Small intestine (tissue), 7 donors: Measurements from ENCODE around the gene GMPR. TPM values are rescaled to one million over a fixed set of nuclear protein-coding genes. Genes with fewer than 3 reads are reported as not detected.

ENCODE experiments used
- DNase-seq, 2 donors: peaks; one replicate each; pipeline versions ENCODE4 v3.0.0 to v3.0.0-alpha.2; 2013
- FAIRE-seq: peaks from 2 replicates; lab custom pipeline; 2012; peaks lifted over from hg19 to GRCh38; lab: Jason Lieb, UNC
- H3K27ac ChIP-seq, 3 donors: one replicate each; pipeline ENCODE4 v1.5.1; 2013; ENCODE audit warnings: low read length in 2 of 3, mild to moderate bottlenecking in 2 of 3, control low read depth in 1 of 3, inconsistent platforms in 1 of 3, low read depth in 1 of 3, moderate library complexity in 1 of 3
- H3K27me3 ChIP-seq, 3 donors: one replicate each; pipeline ENCODE4 v1.6.1; 2013; ENCODE audit warnings: low read length in 3 of 3, inconsistent platforms in 1 of 3; ENCODE audit not compliant: control insufficient read depth in 3 of 3, insufficient read depth in 3 of 3
- H3K36me3 ChIP-seq, 3 donors: one replicate each; pipeline ENCODE4 v1.6.1; 2013; ENCODE audit warnings: low read length in 3 of 3, inconsistent platforms in 1 of 3, low read depth in 1 of 3, mild to moderate bottlenecking in 1 of 3, moderate library complexity in 1 of 3; ENCODE audit not compliant: control insufficient read depth in 3 of 3, insufficient read depth in 2 of 3
- H3K4me1 ChIP-seq, 3 donors: one replicate each; pipeline ENCODE4 v1.6.1; 2013; ENCODE audit warnings: low read length in 2 of 3, inconsistent platforms in 1 of 3, low read depth in 1 of 3, mild to moderate bottlenecking in 1 of 3, moderate library complexity in 1 of 3; ENCODE audit not compliant: control insufficient read depth in 3 of 3, insufficient read depth in 2 of 3
- H3K4me3 ChIP-seq, 3 donors: one replicate each; pipeline ENCODE4 v1.5.1; 2013; ENCODE audit warnings: low read length in 3 of 3, control low read depth in 1 of 3, inconsistent platforms in 1 of 3, low read depth in 1 of 3, mild to moderate bottlenecking in 1 of 3, moderate library complexity in 1 of 3
- H3K9me3 ChIP-seq, 2 donors: one replicate each; pipeline ENCODE4 v1.6.1; 2013; ENCODE audit warnings: low read depth in 1 of 2, low read length in 1 of 2; ENCODE audit not compliant: control insufficient read depth in 2 of 2, insufficient read depth in 1 of 2
- WGBS, 3 donors: extraction: QIAGEN DNeasy Blood & Tissue Kit; methylation state at CpG; one replicate each; pipeline ENCODE4 v1.1.7; 2013; 5-methylcytosine and 5-hydroxymethylcytosine counted together
- polyA plus RNA-seq, 4 donors: library from polyadenylated mRNA; stranded (reverse) in 3 of 4; unstranded in 1 of 4; fragments of 200-250 nt in 3 of 4; fragments of 120-200 nt in 1 of 4; gene quantifications; one replicate each; pipeline versions ENCODE4 v1.2.1 to v1.2.3, GENCODE V29; 2013
- donor health status: healthy with polysubstance abuse.
- donor health status: control.
- donor health status: control.
- donor health status: Bipolar disorder and iron deficiency.
- donor health status: healthy.

Gene GMPR
- polyA plus RNA-seq, 4 donors: 1.5 to 14.1 (median 7.7) TPM

DNA sequence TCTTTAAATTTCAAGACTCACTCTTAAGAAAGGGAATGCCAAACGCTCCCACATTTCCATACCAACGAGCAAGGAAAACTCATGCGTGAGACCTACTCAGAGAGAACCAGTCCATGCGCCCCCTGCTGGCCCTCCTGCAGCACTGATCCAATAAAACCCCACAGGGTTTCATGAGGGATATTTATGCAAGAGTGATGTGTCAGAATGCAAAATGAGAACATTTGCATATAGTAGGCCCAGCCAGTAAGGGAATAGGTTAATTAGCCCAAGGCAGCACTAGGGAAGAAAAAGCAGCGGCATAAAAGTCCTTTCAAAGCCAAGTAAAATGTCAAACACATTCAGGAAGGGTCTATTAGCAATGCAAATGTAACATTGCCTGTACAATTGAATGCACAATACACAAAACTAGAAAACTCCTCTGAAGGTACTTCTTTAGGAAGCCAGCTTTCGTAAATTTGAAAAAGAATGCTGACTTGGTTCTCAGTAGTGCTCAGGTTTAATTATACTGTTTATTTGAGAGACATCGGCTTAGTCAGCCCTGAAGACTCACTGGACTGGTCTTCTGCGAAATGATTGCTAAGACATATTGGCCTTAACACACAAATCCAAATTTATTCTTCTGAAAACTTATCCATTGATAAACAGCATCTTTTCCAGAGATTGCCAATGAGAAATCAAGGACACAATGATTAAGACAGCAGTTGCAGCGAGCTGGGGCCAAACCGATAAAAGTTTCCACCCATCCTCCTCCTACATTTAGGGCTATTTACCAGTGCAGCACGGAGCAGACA, 93.2 kb downstream of the GMPR start:
- no peak for FAIRE-seq

DNA sequence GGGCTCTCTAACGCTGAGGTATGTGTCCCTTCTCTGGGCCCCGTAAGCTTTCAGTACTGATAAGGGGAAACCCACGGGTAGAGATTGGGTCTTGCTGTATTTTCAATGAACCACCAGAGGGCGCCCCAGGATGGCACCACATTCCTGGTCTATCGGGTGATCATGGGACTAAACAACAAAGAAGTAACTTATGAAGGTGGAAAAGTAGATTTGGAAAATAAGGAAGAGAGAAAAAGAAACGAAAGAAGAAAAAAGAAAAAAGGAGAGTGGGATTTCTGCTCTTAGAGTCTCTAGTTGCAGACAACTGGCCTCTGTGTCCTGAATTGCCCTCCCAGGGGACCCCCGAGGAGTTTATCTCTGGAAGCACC, 93.8 kb downstream of the GMPR start:
- no peaks in the 10 kb centered on the region for H3K9me3 ChIP-seq
- no peaks in the 10 kb centered on the region for H3K27me3 ChIP-seq
- peak overlapping the region in 1 of 3 donors; percentile 8 for H3K27ac ChIP-seq
- peak; percentile 75 to 88 for DNase-seq
- peaks cover 0 to 17% (median 2%) of the 10 kb centered on the region in 3 donors for H3K36me3 ChIP-seq
- WGBS, 3 donors: 2 to 7% (median 3%) methylated on average over 7 of the region's 7 CpGs
- peaks cover 0 to 7% (median 4%) of the 10 kb centered on the region in 3 donors for H3K4me1 ChIP-seq
- H3K4me3 ChIP-seq: no peak overlapping the region
- no peak for FAIRE-seq

More for the DNA sequence above, 93.2 kb downstream of the GMPR start:
- H3K36me3 ChIP-seq: peaks cover 0 to 23% (median 5%) of the 10 kb centered on the region in 3 donors
- H3K27ac ChIP-seq: peak overlapping the region in 1 of 3 donors; percentile 8
- no peak overlapping the region for H3K4me3 ChIP-seq
- H3K9me3 ChIP-seq: no peaks in the 10 kb centered on the region
- 27 to 31% (median 28%) methylated on average over 11 of the region's 11 CpGs for WGBS, 3 donors
- peaks cover 0 to 7% (median 4%) of the 10 kb centered on the region in 3 donors for H3K4me1 ChIP-seq
- H3K27me3 ChIP-seq: no peaks in the 10 kb centered on the region
- DNase-seq: peak; percentile 67 to 70

DNA sequence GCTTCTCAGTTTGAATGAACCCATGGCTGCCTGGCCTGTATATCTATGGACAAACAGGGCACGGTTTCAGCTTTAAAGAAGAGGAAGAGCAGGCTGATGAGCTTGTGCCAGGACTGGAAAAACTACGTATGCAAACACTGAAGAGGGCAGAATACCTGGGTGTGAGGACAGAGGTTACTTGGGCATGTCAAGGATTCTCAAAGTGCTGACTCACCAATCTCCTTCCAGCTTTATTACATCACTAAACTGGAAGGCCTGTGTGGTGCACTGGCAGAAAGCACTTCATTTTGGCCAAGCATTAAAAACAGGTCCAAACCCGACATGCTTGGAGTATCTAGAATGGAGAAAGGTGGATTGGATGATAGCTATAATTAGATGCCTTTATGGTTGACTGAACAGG, 95.2 kb downstream of the GMPR start:
- FAIRE-seq (no peak), DNase-seq (peak in 1 of 2 donors; percentile 27)
- WGBS, 3 donors: 54 to 76% (median 60%) methylated on average over 3 of the region's 3 CpGs
- no peaks in the 10 kb centered on the region for H3K27me3 ChIP-seq
- peaks cover 0 to 13% (median 4%) of the 10 kb centered on the region in 3 donors for H3K4me1 ChIP-seq
- no peak overlapping the region for H3K4me3 ChIP-seq
- peaks cover 0 to 6% (median 0%) of the 10 kb centered on the region in 3 donors for H3K36me3 ChIP-seq
- no peaks in the 10 kb centered on the region for H3K9me3 ChIP-seq
- H3K27ac ChIP-seq: no peak overlapping the region

DNA sequence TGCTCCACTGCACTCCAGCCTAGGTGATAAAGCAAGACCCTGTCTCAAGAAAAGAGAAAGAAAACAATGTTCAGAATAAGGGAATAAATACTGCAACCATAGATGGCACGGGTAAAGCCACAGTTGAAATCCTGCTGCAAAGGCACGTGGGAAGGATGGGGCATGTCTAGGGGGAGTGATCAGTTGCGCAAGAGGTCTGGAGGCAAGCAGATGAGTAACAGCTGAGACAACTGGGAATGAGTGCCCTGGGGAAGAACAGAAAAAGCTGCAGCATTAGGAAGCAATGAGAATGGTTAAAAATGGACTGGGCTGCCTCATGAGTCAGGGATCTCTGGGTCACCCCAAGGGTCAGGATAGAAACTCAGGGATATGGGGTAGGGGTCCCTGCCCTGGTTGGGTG, 96.3 kb downstream of the GMPR start:
- peak in 1 of 2 donors; percentile 31 for DNase-seq
- FAIRE-seq: no peak
- no peaks in the 10 kb centered on the region for H3K9me3 ChIP-seq
- no peak overlapping the region for H3K4me3 ChIP-seq
- peaks cover 0 to 15% (median 4%) of the 10 kb centered on the region in 3 donors for H3K4me1 ChIP-seq
- H3K27ac ChIP-seq: no peak overlapping the region
- peaks cover 0 to 5% (median 0%) of the 10 kb centered on the region in 3 donors for H3K36me3 ChIP-seq
- no peaks in the 10 kb centered on the region for H3K27me3 ChIP-seq
- WGBS, 3 donors: 64 to 85% (median 85%) methylated on average over 3 of the region's 3 CpGs

DNA sequence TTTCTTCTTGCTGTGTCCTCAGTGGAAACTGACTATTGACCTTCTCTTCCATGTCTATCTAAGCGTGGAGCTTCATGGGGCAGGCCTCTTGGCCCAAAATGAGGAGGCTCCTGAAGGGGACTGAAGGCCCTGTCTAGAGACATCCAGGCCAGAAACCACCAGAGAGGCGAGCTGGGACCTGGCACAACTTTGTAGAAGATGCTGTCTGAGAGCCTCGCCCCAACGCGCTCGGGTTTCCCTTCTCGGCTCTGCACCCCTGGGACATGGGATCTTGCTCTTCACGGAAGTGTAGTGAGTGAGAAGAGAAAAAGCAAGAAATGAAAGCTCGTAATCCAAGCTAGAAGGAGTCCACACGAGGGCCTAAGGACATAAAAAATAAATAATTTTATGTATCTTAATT, 96.8 kb downstream of the GMPR start:
- Histone ChIP-seq H3K4me3 (no peak overlapping the region), H3K4me1 (peaks cover 0 to 15% (median 4%) of the 10 kb centered on the region in 3 donors), H3K27me3 (no peaks in the 10 kb centered on the region), H3K27ac (no peak overlapping the region), H3K9me3 (no peaks in the 10 kb centered on the region), H3K36me3 (peaks cover 0 to 4% (median 0%) of the 10 kb centered on the region in 3 donors)
- 90 to 93% (median 91%) methylated on average over 10 of the region's 10 CpGs for WGBS, 3 donors
- DNase-seq: no peak
- FAIRE-seq: no peak

DNA sequence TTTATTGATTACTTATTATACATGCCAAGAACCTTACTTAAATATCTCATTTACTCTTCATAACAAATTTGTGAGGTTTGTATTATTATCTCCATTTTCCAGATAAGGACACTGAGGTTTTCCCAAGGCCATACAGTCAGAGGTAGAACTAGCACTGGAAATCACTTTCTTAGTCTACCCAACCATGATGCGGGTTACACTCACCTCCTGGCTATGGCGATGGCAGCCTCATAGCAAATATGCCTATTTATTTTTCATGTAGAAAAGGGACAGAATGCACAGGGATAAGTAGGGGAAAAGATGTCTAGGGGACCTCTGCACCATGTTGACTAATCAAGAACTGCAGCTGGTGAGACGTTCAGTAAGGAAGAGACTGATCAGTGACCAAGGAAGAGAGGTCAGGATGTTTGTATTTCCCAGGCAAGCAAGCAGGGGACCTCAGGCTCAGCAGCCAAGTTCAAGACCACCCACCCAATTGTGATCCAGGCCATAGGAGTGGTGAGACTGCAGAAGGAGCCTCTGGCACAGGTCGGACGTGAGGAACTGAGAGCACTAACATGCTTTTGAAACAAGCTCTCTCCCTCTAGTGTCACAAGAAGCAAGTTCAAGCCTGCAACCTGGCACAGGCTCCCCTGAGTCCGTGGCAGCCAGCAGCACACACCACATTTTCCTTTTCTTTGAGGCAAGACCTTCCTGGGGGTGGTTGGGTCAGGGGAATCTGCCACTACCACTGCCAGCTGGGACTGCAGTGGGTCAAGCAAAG, 97.8 kb downstream of the GMPR start:
- Histone ChIP-seq H3K27ac (no peak overlapping the region), H3K27me3 (no peaks in the 10 kb centered on the region), H3K4me3 (no peak overlapping the region), H3K9me3 (no peaks in the 10 kb centered on the region), H3K4me1 (peaks cover 0 to 15% (median 4%) of the 10 kb centered on the region in 3 donors), H3K36me3 (peaks cover 0 to 4% (median 0%) of the 10 kb centered on the region in 3 donors)
- DNase-seq (no peak), FAIRE-seq (no peak)
- WGBS, 3 donors: 78 to 98% (median 89%) methylated on average over 6 of the region's 6 CpGs

DNA sequence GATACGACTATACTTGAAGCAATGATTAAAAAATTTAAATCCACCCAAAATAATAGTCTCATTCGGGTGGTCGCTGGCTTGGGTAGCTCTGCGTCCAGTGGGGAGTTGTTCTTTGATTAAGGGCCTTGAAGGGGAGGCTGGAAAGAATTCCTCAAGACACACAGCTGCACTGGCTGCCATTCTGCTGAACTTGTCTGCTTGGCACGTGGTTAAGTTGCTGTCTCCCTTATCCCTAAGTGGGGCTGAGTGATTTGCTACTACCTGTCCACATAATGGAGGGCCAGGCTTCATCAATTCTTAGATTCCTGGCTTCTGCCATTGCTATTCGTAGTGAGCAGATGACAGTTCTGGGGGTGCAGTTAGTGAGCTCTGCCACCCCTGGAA, 98.5 kb downstream of the GMPR start:
- DNase-seq: no peak
- no peak for FAIRE-seq

DNA sequence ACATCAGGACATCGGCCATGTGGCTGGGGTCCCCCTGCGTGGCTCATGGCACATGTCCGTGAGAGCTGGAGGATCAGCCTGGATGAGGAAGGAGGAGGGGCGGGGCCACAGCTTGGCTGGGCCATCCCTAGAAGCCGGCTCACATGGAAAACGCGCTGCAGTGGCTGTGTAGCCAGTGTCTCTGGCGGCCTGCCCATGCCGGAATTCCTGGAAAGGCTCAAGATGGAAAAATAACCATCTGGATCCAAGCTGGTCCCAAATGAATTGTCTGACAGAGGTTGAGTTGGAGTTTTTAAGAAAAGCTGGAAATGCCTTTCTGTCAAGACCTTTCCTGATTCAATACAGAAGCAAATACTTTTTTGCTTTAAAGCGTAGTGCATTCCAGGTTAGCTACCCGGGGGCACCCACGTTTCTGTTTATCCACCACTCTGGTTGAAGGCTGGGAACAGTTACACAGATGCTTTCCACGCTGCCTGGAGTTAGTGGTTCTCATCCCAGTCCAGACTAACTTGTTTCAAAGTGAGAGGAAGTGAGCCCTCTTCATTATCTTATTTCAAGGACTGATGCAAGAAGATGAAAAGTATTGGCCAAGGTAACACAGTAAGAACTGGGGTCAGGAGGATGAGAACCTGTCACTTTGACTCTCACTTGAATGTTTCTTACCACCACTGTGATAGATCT, 99.0 kb downstream of the GMPR start:
- Histone ChIP-seq H3K27ac (peak overlapping the region in 1 of 3 donors; percentile 61), H3K36me3 (peaks cover 0 to 4% (median 0%) of the 10 kb centered on the region in 3 donors), H3K4me1 (peaks cover 0 to 8% (median 0%) of the 10 kb centered on the region in 3 donors), H3K9me3 (no peaks in the 10 kb centered on the region), H3K27me3 (no peaks in the 10 kb centered on the region), H3K4me3 (no peak overlapping the region)
- FAIRE-seq: no peak
- WGBS, 3 donors: 51 to 85% (median 78%) methylated on average over 13 of the region's 13 CpGs
- peak in 1 of 2 donors; percentile 55 for DNase-seq

More for the DNA sequence above, 98.5 kb downstream of the GMPR start:
- Histone ChIP-seq H3K27ac (no peak overlapping the region), H3K36me3 (peaks cover 0 to 4% (median 0%) of the 10 kb centered on the region in 3 donors), H3K4me3 (no peak overlapping the region), H3K27me3 (no peaks in the 10 kb centered on the region), H3K9me3 (no peaks in the 10 kb centered on the region), H3K4me1 (peaks cover 0 to 9% (median 2%) of the 10 kb centered on the region in 3 donors)
- WGBS, 3 donors: 76 to 91% (median 89%) methylated on average over 6 of the region's 6 CpGs
